ENCODE measurements around the gene NT5C3B.
"Not testable (repeated sequence)": the region's sequence is repeated elsewhere in the genome, so short reads cannot be mapped to it uniquely, and the experiment has no call there.

The NT5C3B gene

GRCh38 chr17:41835800-41836549, at the start of gene NT5C3B:
NT5C3B (minus strand) TSS chr17:41836232; CDS start chr17:41836193, 39 bp downstream.
- DNase-seq, result peak; percentile 65

DNA sequence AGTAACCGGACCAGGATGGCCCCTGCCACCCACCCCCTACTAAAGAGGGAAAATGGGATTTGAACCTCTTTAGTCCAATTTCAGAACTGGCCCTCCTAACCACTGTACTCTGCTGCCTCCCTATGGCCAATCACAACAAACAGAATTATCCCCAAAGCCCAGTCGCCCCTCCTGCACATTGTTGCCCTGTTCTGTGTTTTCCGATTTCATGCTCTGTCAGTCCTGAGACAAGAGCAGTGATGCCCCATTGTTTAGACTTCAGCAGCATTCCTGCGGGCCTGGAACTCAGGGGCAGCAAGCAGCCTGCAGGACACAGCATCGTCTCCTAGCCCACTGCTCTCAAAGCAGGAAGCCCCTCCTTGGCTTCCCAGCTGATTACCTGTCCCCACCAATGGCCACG, 49.7 kb upstream of the NT5C3B start:
- DNase-seq, result no peak

DNA sequence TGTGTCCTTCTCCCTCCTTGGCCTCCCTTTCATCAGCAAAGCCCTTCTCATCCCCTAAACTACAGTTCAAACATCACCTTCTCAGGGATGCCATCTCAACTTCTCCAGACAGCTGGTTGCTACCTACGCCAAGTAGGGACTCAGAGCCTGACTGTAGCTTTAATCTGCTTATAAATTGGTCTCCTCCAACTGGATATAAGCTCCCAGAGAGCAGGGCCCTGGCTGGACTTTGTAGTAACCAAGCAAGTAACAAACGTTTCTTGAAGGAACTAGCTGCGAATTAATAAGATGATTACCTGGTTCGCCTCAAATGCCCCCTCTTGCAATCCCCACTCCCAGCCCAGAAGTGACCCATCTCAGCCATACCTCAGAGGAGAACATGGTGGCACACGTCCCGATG, 46.7 kb upstream of the NT5C3B start:
- no peak for DNase-seq

DNA sequence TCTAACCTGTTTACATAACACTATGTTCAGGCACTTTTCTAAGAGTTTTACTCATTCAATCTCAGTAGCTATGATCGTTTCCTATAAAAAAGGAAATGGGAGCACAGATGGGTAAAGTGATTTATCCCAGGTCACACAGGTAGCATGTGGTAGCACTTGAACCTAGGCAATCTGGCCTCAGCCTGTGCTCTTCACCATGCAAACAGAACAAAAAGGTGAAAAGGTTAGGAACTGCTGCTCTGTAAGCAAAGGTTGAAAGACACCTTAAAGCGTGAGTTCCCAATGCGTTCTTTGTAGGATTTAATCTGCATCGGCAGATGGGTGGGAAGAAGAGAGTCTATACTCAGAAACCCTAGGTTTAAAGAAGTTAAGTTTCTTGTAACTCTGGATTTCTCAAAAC, 44.1 kb upstream of the NT5C3B start:
- no peak for DNase-seq

DNA sequence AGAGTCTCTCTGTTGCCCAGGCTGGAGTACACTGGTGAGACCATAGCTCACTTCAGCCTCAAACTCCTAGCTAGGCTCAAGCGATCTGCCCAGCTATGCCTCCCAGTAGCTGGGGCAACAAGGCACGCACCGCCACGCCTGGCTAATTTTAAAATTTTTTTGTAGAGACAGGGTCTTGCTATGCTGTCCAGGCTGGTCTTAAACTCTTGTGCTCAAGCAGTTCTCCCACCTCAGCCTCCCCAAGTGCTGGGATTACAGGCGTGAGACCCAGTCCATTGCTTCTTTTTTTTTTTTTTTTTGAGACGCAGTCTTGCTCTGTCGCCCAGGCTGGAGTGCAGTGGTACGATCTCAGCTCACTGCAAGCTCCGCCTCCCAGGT, 38.2 kb upstream of the NT5C3B start:
- not testable (repeated sequence) for DNase-seq

DNA sequence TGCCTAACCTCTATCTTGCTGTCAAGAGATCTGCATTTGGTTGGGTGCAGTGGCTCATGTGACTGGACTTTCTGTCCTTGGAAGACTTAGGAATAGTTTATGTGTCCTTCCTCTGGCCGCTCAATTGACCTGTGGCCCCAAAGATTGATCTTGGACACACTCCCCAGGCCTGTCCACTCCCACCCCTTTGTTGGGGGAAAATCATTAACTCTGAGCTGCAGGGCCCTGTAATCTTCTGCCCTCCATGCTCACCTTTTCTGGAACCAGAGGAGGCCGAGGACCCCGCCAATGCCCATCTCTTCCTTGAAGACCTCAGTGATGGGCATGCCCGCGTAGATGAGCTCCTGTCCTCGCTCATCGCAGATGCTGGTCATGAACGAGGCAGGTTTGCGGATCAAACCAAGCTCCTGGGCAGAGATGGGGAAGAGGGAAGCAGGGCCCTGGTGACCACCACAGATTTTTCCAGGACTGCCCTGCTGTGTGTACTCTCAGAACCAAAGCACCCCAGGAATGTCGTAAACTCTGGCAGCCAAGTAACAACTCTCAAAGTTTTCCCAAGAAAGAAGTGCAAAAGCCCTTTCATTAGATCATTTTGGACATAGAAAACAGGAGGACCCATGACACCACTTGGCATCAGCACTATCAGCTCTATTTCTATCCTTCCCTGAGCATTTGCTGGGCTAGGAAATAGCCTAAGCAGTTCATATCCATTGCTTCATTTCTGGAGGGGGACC, 37.7 kb upstream of the NT5C3B start:
- no peak for DNase-seq

GRCh38 chr17:41871789-41872188, 35.8 kb upstream of the NT5C3B start:
- DNase-seq, result no peak

DNA sequence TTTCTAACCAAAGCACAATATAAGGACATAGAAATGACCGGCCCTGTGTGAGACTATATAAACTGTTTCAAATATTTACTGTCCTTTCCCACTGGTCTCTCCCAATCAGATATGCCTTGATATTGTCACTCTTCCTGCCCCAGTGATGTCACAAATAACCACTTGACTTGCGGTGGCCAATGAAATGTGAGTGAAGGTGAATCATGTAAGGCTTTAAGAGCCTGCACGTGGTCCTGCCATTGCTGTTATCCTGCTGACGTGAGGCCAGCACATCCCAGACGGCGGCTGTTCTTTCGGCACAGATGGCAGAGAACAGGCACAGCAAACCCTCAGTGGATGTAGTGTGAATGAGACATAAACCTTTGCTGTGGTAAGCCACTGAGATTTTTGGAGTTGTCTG, 34.6 kb upstream of the NT5C3B start:
- DNase-seq, result no peak

DNA sequence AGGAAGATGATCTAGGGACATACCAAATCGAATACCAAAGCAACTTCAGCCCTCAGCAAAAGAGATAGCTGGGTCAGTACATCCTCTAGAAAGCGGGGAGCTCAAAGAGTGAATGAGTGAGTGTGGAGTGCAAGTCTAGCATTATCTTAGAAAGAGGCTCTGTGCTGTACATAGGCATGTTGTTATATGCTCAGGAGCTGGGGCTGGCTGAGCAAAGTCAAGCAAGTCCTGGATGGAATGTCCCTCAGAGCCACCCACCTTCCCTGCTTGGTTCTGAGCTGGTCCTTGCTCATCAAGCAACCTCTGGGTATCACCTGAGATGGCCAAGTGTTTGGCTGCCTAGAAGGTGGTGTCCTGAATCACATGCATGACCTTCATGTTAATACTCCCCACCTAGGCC, 34.1 kb upstream of the NT5C3B start:
- no peak for DNase-seq

DNA sequence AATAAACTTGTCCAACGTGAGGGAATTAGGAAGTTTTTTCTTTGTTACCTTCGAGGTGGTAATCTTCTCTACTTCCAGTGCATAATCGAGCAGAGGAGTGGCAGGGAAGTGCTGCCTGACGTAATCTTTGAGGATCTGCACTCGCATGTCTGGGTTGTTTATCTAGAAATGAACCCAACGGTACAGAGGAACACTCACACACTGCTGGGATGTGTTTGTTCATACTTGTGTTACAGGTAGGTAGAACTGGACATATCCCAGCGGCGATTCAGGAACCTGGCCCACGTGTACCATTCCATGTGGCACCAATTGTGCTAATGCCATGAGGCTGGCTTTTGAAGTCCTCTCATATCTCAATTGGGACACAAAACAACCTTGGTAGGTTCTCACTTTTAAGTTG, 33.4 kb upstream of the NT5C3B start:
- no peak for DNase-seq

- DNase-seq, result no peak
Measured at GRCh38 chr17:41868568-41868967, 32.5 kb upstream of the NT5C3B start.

DNA sequence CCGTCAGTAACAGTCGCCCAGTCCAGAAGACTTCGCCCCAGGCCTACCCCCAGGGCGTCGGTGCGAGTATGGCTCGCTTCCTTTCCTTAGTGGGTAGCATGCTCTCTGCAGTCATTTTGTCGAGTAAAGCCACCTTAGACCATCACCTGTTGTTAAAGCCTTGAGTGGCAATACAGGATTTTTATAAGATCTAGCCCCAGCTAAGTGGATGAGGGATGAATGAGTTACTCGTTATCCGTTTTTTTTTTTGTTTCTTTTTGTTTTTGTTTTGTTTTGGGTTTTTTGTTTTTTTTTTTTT, 29.5 kb upstream of the NT5C3B start:
- no peak for DNase-seq

DNA sequence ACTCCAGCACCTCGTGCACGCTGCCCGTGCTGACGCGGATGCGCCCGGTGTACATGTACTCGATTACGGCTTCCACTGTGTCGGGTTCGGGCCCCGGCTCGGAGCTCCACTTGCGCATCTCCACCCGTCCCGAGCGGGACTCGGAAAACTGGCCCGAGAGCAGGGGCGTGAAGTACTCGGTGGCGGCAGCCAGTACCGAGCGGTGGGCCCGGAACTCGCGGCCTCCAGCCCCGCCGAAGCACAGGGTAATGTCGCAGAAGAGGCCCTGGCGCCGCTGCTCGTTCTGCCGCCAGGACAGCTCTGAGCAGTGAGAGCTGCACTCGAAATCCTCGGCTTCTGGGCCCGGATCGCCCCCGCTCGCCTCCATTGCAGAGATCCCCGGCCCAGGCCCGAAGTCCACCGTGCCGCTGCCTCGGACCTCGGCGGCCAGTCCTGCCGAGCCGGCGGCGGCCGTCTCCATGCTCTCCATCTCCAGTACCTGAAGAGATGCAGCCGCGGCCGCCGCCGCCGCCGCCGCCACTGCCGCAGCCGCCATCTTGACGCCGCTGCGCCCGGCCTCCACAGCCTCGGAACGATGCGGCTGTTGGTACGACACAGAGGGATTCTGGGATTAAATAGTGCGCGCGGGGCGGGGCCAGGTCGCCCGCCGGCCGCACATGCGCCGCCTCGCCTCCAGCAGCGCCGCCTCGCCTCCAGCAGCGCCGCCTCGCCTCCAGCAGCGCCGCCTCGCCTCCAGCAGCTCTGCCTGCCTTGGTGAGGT, 29.0 kb upstream of the NT5C3B start, which contains the start of gene KLHL11:
Gene KLHL11, minus strand, starts transcription at position 588 of the 760 bp plus-strand sequence. Its CDS starts 53 bp downstream, at position 535.
- DNase-seq, result peak; percentile 90

- no peak for DNase-seq
Measured at GRCh38 chr17:41864498-41864835, 28.4 kb upstream of the NT5C3B start.

GRCh38 chr17:41863074-41863848, 27.2 kb upstream of the NT5C3B start:
- no peak for DNase-seq

DNA sequence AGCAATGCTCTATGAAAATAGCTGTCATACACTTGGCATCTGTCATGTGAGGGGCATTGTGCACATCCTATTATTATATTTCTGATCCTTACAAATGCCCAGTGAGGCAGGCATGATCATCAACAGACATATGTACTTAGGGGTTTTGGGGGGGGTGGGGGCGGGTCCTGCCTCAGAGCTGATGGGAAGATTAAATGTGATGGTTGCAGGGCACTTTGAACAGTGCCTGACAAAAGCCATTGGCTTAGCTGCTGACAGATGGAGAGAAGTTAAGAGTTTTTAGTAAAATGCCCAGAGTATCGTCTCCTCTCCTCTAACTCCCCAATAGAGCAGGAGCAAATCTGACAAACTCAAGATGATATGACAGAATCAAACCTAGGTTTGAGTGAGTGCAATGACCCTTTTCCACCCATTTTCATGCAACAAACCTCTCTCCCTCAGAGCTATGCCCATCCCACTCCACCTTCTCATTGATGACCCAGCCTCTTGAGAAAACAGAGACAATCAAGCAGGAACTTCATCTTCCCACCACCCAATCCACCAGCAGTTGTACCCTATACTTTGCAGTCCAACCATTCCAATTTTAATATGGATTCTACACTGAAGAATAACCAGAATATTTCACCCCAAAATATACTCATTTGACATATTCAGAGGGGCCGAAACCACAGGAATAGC, 24.4 kb upstream of the NT5C3B start:
- no peak for DNase-seq

GRCh38 chr17:41851382-41851781, 15.3 kb upstream of the NT5C3B start:
- DNase-seq, result not testable (repeated sequence)

- no peak for DNase-seq
Measured at GRCh38 chr17:41849251-41849990, 13.4 kb upstream of the NT5C3B start.

DNA sequence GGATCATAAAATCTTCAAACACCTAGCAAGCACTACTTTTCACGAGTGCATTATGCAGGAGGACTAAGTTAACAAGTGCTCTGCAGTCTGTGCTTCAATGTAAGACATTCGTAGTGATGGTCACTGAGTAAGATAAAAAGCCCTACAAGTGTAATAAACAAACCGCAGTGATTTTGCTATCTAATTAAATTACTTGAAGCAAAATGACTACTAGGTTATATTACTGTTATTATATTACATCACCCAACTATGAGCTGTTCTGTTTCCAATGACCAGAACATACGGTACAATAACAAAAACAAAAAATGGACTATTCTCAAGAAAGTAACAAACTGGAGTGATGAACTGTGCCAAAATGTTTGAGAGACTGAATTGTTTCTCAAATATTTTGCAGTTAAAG, 12.8 kb upstream of the NT5C3B start:
- no peak for DNase-seq

DNA sequence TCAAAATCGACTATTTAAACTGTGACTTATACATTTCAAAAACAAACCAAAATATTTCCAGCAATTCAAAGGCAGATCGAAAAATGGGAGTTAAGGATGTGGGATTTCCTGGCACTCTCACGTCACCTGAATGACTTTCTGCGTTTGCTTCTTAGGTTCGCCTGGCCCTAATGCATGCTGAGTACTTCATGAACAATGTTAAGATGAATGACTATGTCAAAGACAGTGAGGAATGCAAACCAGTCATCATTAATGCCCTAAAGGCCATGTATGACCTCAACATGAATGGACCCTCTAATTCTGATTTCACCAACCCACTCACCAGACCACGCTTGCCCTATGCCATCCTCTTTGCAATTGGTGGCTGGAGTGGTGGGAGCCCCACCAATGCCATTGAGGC, 8.9 kb upstream of the NT5C3B start:
- DNase-seq, result no peak

GRCh38 chr17:41840781-41841180, 4.7 kb upstream of the NT5C3B start:
- DNase-seq, result not testable (repeated sequence)

DNA sequence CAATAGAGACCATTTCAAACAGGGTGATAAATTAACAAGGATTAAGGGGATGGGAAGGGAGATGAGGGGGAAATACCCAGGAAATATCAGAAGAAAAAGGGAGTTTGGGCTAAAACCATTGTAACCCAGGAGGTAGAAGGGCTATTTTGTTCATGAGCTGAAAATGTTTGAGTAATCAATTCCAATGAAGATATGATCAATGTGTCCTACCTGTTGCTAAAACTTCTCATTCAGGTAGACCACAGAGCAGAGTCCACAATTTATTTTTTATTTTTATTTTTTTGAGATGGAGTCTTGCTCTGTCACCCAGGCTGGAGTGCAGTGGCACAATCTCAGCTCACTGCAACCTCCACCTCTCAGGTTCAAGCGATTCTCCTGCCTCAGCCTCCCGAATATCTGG, 3.4 kb upstream of the NT5C3B start:
- not testable (repeated sequence) for DNase-seq

All from midbrain (tissue), 1 donor.